Activated T-cell treated with anti-CD3 and anti-CD28 coated beads for 4 hours (primary cell): ENCODE results near the gene CACNG1.
"Not testable (repeated sequence)": the region's sequence is repeated elsewhere in the genome, so short reads cannot be mapped to it uniquely, and the experiment has no call there.

Experiments
- DNase-seq: peaks from one replicate; pipeline ENCODE4 v3.0.0-alpha.2; 2020

CACNG1 gene

GRCh38 chr17:67026341-67026740, 18.0 kb upstream of the CACNG1 start:
- DNase-seq = no peak

DNA sequence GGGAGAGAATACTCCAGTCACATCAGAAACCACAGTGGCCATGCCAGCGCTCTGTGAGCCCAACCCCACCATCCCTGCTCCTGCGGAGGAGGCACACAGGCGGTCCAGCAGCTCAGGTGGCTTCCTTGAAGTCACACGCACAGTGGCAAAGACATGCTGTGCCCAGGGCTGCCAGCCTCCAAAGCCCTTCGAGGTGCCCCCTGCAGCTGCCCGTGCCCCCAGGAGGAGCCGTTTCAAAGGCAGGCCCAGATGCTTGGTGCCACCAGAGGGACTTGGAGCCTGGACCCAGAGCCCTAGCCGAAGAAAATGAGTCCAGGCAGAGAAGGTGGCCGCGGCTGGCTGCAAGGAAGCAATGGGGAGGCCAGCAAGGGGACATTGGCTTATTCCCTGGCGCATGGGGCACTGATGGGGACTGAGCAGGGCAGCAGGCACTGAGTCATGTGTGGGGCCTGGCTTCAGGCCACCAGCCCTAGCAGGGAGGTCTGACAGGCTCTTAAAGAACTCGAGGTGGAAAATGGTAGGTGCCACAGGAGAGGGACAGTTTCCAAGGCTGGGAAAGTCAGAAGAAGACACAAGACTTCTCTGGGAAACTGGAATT, 17.2 kb upstream of the CACNG1 start:
- no peak for DNase-seq

- no peak for DNase-seq
These were observed 13.7 kb upstream of the CACNG1 start for GRCh38 chr17:67030641-67031040.

GRCh38 chr17:67032382-67032781, 12.0 kb upstream of the CACNG1 start:
- no peak for DNase-seq

- DNase-seq = no peak
These were observed 11.4 kb upstream of the CACNG1 start for GRCh38 chr17:67032985-67033384.

DNA sequence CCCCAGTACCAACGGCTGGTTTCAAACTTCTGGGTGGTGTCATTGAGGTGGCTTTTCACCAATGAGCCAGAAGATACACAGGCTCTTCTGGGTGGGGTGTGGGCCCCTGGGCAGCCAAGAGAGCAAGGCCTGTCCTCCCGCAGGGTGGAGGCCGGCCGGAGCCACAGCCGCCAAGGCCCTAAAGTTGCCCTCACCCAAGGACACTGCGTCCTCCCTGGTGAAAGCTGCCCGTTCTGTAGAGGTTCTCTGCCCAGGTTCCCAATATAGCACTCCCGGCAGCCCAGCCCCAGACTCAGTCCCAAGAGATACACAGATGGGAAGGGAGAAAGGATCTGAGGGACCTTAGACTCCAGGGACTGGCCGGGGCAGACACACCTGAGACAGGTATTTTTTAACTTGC, 10.7 kb upstream of the CACNG1 start:
- no peak for DNase-seq

DNA sequence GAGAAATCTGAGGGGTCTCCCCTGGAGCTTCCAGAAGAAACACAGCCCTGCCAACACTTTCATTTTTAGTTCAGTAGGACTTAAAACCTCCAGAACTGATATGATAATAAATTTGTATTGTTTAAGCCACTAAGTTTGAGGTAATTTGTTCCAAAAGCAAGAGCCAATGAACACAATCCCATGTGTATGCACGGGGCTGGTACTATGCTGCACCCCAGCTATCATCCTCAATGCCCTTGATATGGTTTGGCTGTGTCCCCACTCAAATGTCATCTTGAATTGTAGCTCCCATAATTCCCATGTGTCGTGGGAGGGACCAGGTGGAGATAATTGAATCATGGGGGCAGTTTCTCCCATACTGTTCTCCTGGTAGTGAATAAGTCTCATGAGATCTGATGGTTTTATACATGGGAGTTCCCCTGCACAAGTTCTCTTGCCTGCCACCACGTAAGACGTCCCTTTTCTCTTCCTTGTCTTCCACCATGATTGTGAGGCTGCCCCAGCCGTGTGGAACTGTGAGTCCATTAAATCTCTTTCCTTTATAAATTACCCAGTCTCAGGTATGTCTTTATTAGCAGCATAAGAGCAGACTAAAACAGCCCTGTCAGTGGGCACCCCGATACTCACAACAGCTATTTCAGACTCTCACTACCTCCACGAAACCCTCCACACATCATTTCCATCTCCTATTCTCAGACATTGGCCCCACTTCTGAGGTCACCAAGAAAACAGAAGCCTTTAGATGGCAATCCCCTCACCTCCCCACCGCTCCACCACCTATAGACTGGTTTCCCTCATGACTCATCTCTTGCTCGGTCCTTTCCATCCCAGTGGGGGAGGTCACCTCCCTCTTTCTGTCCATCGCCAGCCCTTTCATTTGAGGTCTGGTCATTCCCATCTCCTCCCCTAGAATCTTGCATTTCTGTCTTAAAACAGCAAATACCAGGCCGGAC, 8.9 kb upstream of the CACNG1 start:
- no peak for DNase-seq

DNA sequence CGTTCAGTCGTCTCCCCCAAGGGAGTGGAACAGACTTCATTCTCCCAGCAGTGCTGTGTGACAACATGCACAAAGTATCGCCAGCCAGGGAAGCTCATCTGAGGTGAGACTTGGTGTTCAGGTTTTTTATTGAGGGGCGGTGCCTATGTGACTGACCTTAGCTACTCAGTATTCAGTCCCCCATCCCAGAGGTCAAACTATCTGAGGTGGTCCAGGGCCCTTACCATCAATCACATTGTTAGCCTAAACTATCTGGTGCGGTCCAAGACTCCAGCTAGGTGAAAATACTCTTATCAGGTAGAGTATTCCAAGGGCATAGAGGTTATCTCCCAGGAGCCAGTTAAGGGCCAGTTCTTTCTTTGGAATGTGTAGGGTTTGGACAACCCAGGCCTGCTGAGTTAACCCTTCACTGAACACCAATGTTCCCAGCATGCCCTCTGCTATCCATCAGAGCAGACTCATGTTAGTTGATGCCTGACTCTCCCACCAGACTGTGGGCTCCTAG, 5.4 kb upstream of the CACNG1 start:
- no peak for DNase-seq

GRCh38 chr17:67040652-67041051, 3.7 kb upstream of the CACNG1 start:
- DNase-seq = no peak

GRCh38 chr17:67041119-67041518, 3.2 kb upstream of the CACNG1 start:
- not testable (repeated sequence) for DNase-seq

DNA sequence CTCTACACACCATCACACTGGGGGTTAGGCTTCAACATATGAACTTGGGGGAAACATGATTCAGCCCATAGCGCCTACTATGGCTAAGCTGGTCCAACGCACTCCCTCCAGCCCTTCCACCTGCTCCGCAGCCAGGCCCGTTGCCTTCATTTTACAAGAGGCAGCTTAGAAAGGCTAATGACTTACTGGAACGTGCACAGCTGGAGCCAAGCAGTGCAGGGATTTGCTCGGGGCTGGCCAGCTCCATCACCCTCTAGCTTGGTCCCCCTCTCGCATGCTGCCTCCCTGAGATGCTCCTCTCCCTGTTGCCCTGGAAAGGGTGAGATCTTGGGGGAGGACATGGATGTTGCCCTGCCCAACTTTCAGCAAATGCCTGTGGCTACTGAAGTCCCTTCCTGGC, 2.8 kb upstream of the CACNG1 start:
- DNase-seq = no peak

- DNase-seq = no peak
These were observed 2.1 kb upstream of the CACNG1 start for GRCh38 chr17:67041941-67042899.

- no peak for DNase-seq
These were observed 1.1 kb upstream of the CACNG1 start for GRCh38 chr17:67043283-67043682.

- DNase-seq = no peak
These were observed 586 bp downstream of the CACNG1 start for GRCh38 chr17:67044940-67045339.

DNA sequence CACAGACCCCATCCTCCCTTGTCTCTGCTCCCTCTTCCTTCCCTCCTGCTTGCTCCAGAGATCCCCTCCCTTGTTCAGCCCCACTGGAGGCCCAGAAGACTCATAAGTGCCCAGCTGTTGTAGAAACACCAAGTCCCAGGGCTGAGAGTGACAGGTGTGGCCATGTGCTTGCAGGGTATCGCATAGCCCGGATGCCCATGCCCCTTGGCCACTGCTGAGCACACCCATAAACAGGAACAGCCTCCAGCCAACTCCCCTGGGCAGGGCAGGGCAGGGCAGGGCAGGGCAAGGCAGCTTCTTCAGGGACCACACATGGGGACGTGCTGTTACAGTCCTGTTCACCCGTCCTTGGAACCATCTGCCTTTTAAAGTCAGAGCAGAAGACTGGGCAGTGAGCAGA, 2.0 kb downstream of the CACNG1 start:
- DNase-seq = no peak

DNA sequence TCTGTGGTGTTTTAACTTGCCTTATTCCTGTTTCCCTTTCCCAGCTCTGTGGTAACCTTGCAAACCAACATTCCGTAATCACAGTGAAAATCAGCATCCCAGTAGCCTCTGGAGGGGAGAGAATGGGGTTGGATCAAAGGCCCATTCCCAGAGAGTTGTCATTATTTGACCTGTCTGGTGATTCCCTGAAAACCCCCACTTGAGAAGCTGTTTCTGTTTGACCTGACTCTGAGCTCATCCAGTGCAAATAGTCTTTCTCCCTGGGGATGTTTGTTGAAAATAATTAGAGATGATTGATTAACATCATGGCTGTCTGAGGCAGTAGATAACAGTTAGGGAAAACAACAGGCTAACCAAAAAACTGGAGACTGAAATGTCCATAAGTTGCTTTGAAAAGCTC, 3.0 kb downstream of the CACNG1 start:
- DNase-seq = no peak

DNA sequence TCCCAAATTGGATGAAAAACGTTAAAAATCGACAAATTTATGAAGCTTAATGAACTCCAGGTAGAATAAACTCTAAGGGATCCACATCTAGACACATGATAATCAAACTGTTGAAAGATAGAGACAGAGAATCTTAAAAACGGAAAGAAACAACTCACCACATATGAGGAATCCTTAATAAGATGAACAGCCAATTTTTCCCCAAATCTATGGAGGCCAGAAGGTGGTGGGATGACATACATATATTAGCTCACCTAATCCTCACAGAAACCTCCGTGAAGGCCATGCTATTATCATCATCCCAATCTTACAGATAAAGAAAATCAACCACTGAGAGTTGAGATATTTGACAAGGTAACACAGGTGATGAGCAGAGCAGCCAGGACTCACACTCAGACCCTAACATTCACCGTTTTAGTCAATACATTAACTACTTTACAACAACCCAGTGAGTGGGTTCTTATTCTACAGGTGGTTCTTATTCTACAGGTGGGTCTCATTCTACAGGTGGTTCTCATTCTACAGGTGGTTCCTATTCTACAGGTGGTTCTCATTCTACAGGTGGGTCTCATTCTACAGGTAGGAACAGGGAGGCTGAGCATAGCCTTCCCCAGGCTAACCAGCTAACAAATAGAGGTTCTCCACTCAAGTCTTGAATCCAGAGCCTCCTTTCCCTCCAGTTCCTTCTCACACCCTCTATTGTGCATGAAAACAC, 4.8 kb downstream of the CACNG1 start:
- no peak for DNase-seq

GRCh38 chr17:67050066-67050465, 5.7 kb downstream of the CACNG1 start:
- DNase-seq = no peak

GRCh38 chr17:67050471-67051154, 6.3 kb downstream of the CACNG1 start:
- no peak for DNase-seq

DNA sequence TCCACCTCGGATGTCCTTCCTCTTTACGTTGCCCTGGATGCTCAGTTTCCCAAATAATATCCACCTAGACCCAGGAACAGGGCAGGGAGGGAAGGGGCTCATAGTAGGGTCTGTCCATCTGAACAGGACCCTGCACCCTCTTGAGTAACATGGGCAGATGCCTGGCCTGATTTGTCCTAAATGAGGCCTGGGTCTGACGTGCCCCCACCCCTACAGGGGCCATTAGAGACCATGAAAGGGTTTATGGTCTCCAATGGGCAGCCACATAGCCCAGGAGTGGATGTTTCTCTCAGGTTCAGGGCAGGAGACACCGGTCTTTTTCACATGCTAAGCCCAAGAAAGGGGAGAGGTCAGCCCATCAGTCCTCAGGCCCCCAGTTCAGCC, 6.8 kb downstream of the CACNG1 start:
- DNase-seq = no peak

GRCh38 chr17:67051837-67052236, 7.5 kb downstream of the CACNG1 start:
- DNase-seq = no peak
